SU-DHL-6 (cell line): ENCODE results near the gene DIS3L2.

Experiments
- CTCF ChIP-seq: fragments of 200-600 bp; sonication (generic); IDR thresholded peaks from one replicate; pipeline ENCODE4 v1.5.1; 2017; ENCODE audit warnings: antibody characterized with exemption, mild to moderate bottlenecking, low read length, moderate library complexity; ENCODE audit not compliant: insufficient read depth, poor library complexity, severe bottlenecking
- EZH2phosphoT487 ChIP-seq: fragments of 200-600 bp; sonication (generic), shearing (Covaris generic); conservative IDR thresholded peaks from 2 replicates; pipeline ENCODE4 v1.6.1; 2018; ENCODE audit warnings: mild to moderate bottlenecking, antibody characterized with exemption, low read length, moderate library complexity, mixed read lengths

DNA sequence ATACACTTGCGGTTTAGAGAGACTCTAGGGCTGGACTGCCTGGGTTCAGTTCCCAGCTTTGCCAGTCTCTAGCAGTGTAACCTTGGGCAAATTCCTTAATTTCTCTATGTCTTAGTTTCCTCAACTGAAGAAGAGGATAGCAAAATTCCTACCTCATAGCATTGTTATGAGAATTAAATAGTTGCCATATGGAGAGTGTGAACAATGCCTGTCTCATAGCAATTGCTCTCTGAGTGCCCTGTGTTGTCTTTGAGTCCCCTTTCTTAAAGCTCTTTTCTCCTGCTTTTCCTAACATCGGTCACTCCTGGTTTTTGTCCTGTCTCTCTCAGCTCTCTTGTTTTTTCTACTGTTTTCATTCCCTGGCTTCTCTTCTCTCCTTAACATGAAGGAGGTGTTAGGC, 300.3 kb downstream of the DIS3L2 start:
- TF ChIP-seq CTCF, result no peak
- TF ChIP-seq EZH2phosphoT487, result no peak
